ENCODE data around the gene BNIP3.
A peak's percentile ranks its signal among the peaks of the same experiment; 100 is the strongest.
"Not testable (repeated sequence)": the region's sequence is repeated elsewhere in the genome, so short reads cannot be mapped to it uniquely, and the experiment has no call there.

BNIP3 gene

GRCh38 chr10:131993275-131993674, 11.6 kb upstream of the BNIP3 start:
- H3K27ac ChIP-seq (ENCODE audit: extremely low read depth, low read depth, low read length): no peak overlapping the region
- H3K4me3 ChIP-seq (ENCODE audit: low read depth, low read length): no peak overlapping the region
- no peaks in the 10 kb centered on the region for H3K36me3 ChIP-seq (ENCODE audit: control insufficient read depth in 2 of 2, insufficient read depth in 1 of 2, low read length in 2 of 2)
- TF ChIP-seq ZFP3 (tag by site-specific recombination; IDR thresholded peaks at IDR 0.05; ENCODE audit: low read depth) (no peak), ZSCAN18 (tag by site-specific recombination; IDR thresholded peaks at IDR 0.05) (no peak)
- no peaks in the 10 kb centered on the region for H3K9me3 ChIP-seq (ENCODE audit: control insufficient read depth, insufficient read depth, low read depth, low read length)
- POLR2A ChIA-PET: no interaction called here
- H3K4me1 ChIP-seq (ENCODE audit: control insufficient read depth, insufficient read depth, low read length): no peaks in the 10 kb centered on the region
- CTCF ChIA-PET: interaction anchor here (0.6 kb wide), 1 partner anchor 96 kb away, joined by 3 read pairs; no protein-coding TSS in a partner anchor

GRCh38 chr10:131991726-131992125, 10.0 kb upstream of the BNIP3 start:
- Histone ChIP-seq H3K4me3 (ENCODE audit: low read depth, low read length) (no peak overlapping the region), H3K9me3 (ENCODE audit: control insufficient read depth, insufficient read depth, low read depth, low read length) (no peaks in the 10 kb centered on the region), H3K27ac (ENCODE audit: extremely low read depth, low read depth, low read length) (no peak overlapping the region), H3K36me3 (ENCODE audit: control insufficient read depth in 2 of 2, insufficient read depth in 1 of 2, low read length in 2 of 2) (no peaks in the 10 kb centered on the region), H3K4me1 (ENCODE audit: control insufficient read depth, insufficient read depth, low read length) (no peaks in the 10 kb centered on the region)
- ChIA-PET CTCF (no interaction called here), POLR2A (no interaction called here)
- TF ChIP-seq ZFP69B (tag by site-specific recombination; IDR thresholded peaks at IDR 0.05) (no peak), GLI4 (tag by site-specific recombination; IDR thresholded peaks at IDR 0.05) (no peak), ZNF121 (tag by site-specific recombination; IDR thresholded peaks at IDR 0.05) (peak; percentile 68; the same call in 1 of the 2 replicates)

GRCh38 chr10:131987786-131988185, 6.1 kb upstream of the BNIP3 start:
- POLR2A ChIA-PET; H3K9me3 ChIP-seq (ENCODE audit: control insufficient read depth, insufficient read depth, low read depth, low read length); H3K4me1 ChIP-seq (ENCODE audit: control insufficient read depth, insufficient read depth, low read length); H3K36me3 ChIP-seq (ENCODE audit: control insufficient read depth in 2 of 2, insufficient read depth in 1 of 2, low read length in 2 of 2); CTCF ChIA-PET; H3K4me3 ChIP-seq (ENCODE audit: low read depth, low read length); H3K27ac ChIP-seq (ENCODE audit: extremely low read depth, low read depth, low read length): not testable (repeated sequence)
- TF ChIP-seq ZNF146 (tag by site-specific recombination; IDR thresholded peaks at IDR 0.05): peak; percentile 91

- H3K4me3 ChIP-seq (ENCODE audit: low read depth, low read length); H3K9me3 ChIP-seq (ENCODE audit: control insufficient read depth, insufficient read depth, low read depth, low read length); H3K4me1 ChIP-seq (ENCODE audit: control insufficient read depth, insufficient read depth, low read length); POLR2A ChIA-PET; H3K27ac ChIP-seq (ENCODE audit: extremely low read depth, low read depth, low read length); H3K36me3 ChIP-seq (ENCODE audit: control insufficient read depth in 2 of 2, insufficient read depth in 1 of 2, low read length in 2 of 2); CTCF ChIA-PET: not testable (repeated sequence)
Measured at GRCh38 chr10:131987301-131987700, 5.6 kb upstream of the BNIP3 start.

- POLR2A ChIA-PET; H3K9me3 ChIP-seq (ENCODE audit: control insufficient read depth, insufficient read depth, low read depth, low read length); H3K4me1 ChIP-seq (ENCODE audit: control insufficient read depth, insufficient read depth, low read length); H3K27ac ChIP-seq (ENCODE audit: extremely low read depth, low read depth, low read length); H3K4me3 ChIP-seq (ENCODE audit: low read depth, low read length); H3K36me3 ChIP-seq (ENCODE audit: control insufficient read depth in 2 of 2, insufficient read depth in 1 of 2, low read length in 2 of 2): not testable (repeated sequence)
- CTCF ChIA-PET: interaction anchor here (0.7 to 1.1 kb wide), 2 partner anchors 36 to 459 kb away, joined by 3 read pairs; no protein-coding TSS in a partner anchor
Measured at GRCh38 chr10:131986851-131987250, 5.1 kb upstream of the BNIP3 start.

- Histone ChIP-seq H3K27ac (ENCODE audit: extremely low read depth, low read depth, low read length) (no peak overlapping the region), H3K4me1 (ENCODE audit: control insufficient read depth, insufficient read depth, low read length) (no peaks in the 10 kb centered on the region), H3K36me3 (ENCODE audit: control insufficient read depth in 2 of 2, insufficient read depth in 1 of 2, low read length in 2 of 2) (no peaks in the 10 kb centered on the region; a peak in 1 of 3 replicates), H3K9me3 (ENCODE audit: control insufficient read depth, insufficient read depth, low read depth, low read length) (no peaks in the 10 kb centered on the region), H3K4me3 (ENCODE audit: low read depth, low read length) (no peak overlapping the region)
- ChIA-PET POLR2A (interaction anchor here (0.9 kb wide), 1 partner anchor 13 kb away, joined by 3 read pairs; no protein-coding TSS in a partner anchor), CTCF (interaction anchor here (1.3 kb wide), 1 partner anchor 39 kb away, joined by 4 read pairs; no protein-coding TSS in a partner anchor)
- TF ChIP-seq ZBTB49 (tag by site-specific recombination; IDR thresholded peaks at IDR 0.05; ENCODE audit: low read depth) (no peak), ZSCAN30 (tag by site-specific recombination; IDR thresholded peaks at IDR 0.05) (no peak), ZNF426 (tag by site-specific recombination; IDR thresholded peaks at IDR 0.05) (no peak), ATF2 (tag by site-specific recombination; IDR thresholded peaks at IDR 0.05; ENCODE audit: low read depth) (no peak), TSHZ1 (tag by site-specific recombination; IDR thresholded peaks at IDR 0.05; ENCODE audit: borderline replicate concordance) (no peak), ZNF473 (tag by site-specific recombination; IDR thresholded peaks at IDR 0.05) (no peak)
Measured at GRCh38 chr10:131983780-131984179, 2.1 kb upstream of the BNIP3 start.

All from HEK293 (cell line).